ENCODE measurements around the gene EVPL. TPM values are rescaled to one million over a fixed set of nuclear protein-coding genes. Genes with fewer than 3 reads are reported as not detected.
"Not testable (repeated sequence)": the region's sequence is repeated elsewhere in the genome, so short reads cannot be mapped to it uniquely, and the experiment has no call there.

Gene EVPL
- total RNA-seq, 1 donor from 2014 or later: 31.9 TPM

DNA sequence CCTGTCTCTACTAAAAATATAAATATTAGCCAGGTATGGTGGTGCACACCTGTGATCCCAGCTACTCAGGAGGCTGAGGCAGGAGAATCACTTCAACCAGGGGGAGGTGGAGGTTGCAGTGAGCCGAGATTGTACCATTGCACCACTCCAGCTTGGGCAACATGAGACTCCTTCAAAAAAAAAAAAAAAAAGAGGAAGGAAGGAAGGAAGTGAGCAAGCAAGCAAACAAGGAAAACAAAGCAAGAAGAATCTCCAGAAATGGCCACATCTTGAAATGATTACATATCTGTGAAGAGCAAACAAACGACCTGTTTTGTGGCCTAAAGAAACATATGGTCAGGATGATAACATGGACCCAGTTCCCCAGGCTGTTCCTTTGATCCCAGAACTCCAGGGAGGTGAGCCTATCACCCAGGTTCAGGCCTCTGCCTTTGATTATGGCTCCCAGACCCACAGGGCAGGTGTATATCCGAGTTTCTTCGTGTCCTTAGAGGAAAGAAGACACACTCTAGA is 57.0 kb downstream of the EVPL start:
- no peak for TF ChIP-seq CTCF (conservative IDR thresholded peaks at IDR 0.05)
- Mint-ChIP-seq H3K4me3 (no peak overlapping the region), H3K9me3 (no peaks in the 10 kb centered on the region), H3K4me1 (ENCODE audit: unreplicated experiment) (peaks cover 15% of the 10 kb centered on the region), H3K36me3 (peaks cover 27% of the 10 kb centered on the region), H3K27me3 (no peaks in the 10 kb centered on the region), H3K27ac (no peak overlapping the region)
- DNase-seq (ENCODE audit: extremely low spot score, unreplicated experiment): no peak

DNA sequence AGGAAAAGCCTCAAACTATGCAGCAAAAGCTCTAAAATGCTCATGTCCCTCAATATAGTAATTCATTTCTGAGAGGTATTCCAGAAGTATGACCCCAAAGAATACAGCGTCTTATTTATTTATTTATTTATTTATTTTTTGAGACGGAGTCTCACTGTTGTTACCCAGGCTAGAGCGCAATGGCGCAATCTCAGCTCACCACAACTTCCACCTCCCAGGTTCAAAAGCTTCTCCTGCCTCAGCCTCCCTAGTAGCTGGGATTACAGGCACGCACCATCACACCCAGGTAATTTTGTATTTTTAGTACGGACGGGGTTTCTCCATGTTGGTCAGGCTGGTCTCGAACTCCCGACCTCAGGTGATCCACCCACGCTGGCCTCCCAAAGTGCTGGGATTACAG is 58.1 kb downstream of the EVPL start:
- not testable (repeated sequence) for H3K27me3 Mint-ChIP-seq; H3K9me3 Mint-ChIP-seq; H3K27ac Mint-ChIP-seq; DNase-seq (ENCODE audit: extremely low spot score, unreplicated experiment); H3K4me3 Mint-ChIP-seq
- Mint-ChIP-seq H3K36me3 (peaks cover 30% of the 10 kb centered on the region), H3K4me1 (ENCODE audit: unreplicated experiment) (peaks cover 11% of the 10 kb centered on the region)

DNA sequence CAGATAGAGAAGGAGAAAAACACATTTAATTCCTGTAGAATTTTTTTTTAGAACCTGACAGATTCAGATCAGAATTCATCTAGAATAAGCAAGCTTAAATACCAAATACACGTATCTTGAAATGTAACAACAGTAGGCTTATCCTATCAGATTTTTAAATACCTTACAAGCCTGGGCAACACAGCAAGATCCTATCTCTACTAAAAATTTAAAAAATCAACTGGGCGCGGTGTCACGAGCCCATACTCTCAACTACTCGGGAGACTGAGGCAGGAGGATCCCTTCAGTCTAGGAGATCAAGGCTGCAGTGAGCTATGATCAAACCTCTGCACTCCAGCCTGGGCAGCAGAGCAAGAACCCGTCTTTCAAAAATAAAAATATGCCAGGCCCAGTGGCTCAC is 61.6 kb downstream of the EVPL start:
- H3K4me3 Mint-ChIP-seq: no peak overlapping the region
- no peak for TF ChIP-seq CTCF (conservative IDR thresholded peaks at IDR 0.05)
- H3K36me3 Mint-ChIP-seq: peaks cover 17% of the 10 kb centered on the region
- no peaks in the 10 kb centered on the region for H3K9me3 Mint-ChIP-seq
- H3K27me3 Mint-ChIP-seq: no peaks in the 10 kb centered on the region
- DNase-seq (ENCODE audit: extremely low spot score, unreplicated experiment): no peak
- no peak overlapping the region for H3K27ac Mint-ChIP-seq
- H3K4me1 Mint-ChIP-seq (ENCODE audit: unreplicated experiment): peaks cover 6% of the 10 kb centered on the region

- Mint-ChIP-seq H3K36me3 (peaks cover 20% of the 10 kb centered on the region), H3K4me3 (no peak overlapping the region), H3K9me3 (no peaks in the 10 kb centered on the region), H3K4me1 (ENCODE audit: unreplicated experiment) (peaks cover 6% of the 10 kb centered on the region), H3K27me3 (no peaks in the 10 kb centered on the region), H3K27ac (peak overlapping the region; percentile 22)
- no peak for DNase-seq (ENCODE audit: extremely low spot score, unreplicated experiment)
- no peak for TF ChIP-seq CTCF (conservative IDR thresholded peaks at IDR 0.05)
Observed at GRCh38 chr17:75959839-75960511, 67.1 kb downstream of the EVPL start.

DNA sequence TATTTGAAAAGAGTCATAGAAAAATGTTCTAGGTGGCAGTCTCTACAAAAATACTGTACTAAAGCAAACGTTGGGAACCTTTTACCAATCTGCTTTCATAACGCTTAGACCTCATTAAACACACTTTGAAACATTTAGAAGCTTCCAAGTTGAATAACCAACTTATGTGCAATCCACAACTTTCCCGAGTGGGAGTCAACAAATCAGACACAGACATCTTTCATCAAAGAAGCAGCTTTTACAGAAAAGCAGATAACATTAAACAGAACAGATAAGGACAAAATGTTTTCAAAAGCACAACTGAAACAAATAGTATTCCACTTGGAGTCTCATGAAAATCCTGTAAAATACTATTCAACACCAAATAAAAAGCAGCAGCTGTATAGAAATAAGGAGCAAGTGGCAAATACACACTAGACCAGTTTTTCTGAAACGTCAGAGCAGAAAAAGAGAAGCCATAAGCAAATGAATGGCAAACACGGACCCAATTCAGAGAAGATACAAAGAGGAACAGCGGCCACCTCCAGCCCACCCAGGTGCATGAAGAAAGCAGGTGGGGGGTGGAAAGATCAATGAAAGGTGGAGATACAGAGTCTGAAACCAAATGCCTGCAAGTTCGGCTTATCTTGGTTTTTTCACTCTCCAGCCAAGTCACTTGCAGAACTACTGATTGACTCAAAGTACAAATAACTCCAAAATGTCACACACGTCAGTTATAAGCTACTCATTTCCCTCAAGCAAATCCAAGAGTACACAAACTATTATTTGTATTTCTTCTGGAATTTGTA is 67.9 kb downstream of the EVPL start:
- Mint-ChIP-seq H3K27me3 (no peaks in the 10 kb centered on the region), H3K36me3 (peaks cover 13% of the 10 kb centered on the region), H3K4me1 (ENCODE audit: unreplicated experiment) (peaks cover 6% of the 10 kb centered on the region), H3K4me3 (no peak overlapping the region), H3K9me3 (no peaks in the 10 kb centered on the region), H3K27ac (peak overlapping the region; percentile 22)
- TF ChIP-seq CTCF (conservative IDR thresholded peaks at IDR 0.05): no peak
- DNase-seq (ENCODE audit: extremely low spot score, unreplicated experiment): no peak

Other genes starting within 250 kb of the EVPL start
- 41.9 and 49.7 TPM in 2 replicates for gene UNK, start 242.5 kb downstream of the EVPL start, total RNA-seq (ENCODE audit: low replicate concordance)
- 7.1 and 7.4 TPM in 2 replicates for gene UNC13D, start 182.9 kb downstream of the EVPL start, total RNA-seq (ENCODE audit: low replicate concordance)
- gene WBP2, start 172.0 kb downstream of the EVPL start, total RNA-seq (ENCODE audit: low replicate concordance): 43.0 and 49.9 TPM in 2 replicates
- 1.9 and 3.1 TPM in 2 replicates for gene TRIM47, start 148.7 kb downstream of the EVPL start, total RNA-seq (ENCODE audit: low replicate concordance)
- 8.1 and 19.0 TPM in 2 replicates for gene TRIM65, start 130.4 kb downstream of the EVPL start, total RNA-seq (ENCODE audit: low replicate concordance)
- 93.5 and 113 TPM in 2 replicates for gene MRPL38, start 122.4 kb downstream of the EVPL start, total RNA-seq (ENCODE audit: low replicate concordance)
- 18.7 and 27.5 TPM in 2 replicates for gene FBF1, start 86.3 kb downstream of the EVPL start, total RNA-seq (ENCODE audit: low replicate concordance)
- gene ACOX1, start 48.1 kb downstream of the EVPL start, total RNA-seq (ENCODE audit: low replicate concordance): 48.5 and 84.6 TPM in 2 replicates
- gene TEN1, start 48.1 kb downstream of the EVPL start, total RNA-seq (ENCODE audit: low replicate concordance): 15.9 and 31.2 TPM in 2 replicates
- gene CDK3, start 26.5 kb downstream of the EVPL start, total RNA-seq (ENCODE audit: low replicate concordance): 11.5 and 14.1 TPM in 2 replicates
- gene SRP68, start 45.2 kb upstream of the EVPL start, total RNA-seq (ENCODE audit: low replicate concordance): 86.7 and 89.6 TPM in 2 replicates
- gene GALR2, start 47.5 kb upstream of the EVPL start, total RNA-seq (ENCODE audit: low replicate concordance): 0.94 and 1.3 TPM in 2 replicates
- 0.29 TPM in 1 of 2 replicates, not detected in the other for gene ZACN, start 51.9 kb upstream of the EVPL start, total RNA-seq (ENCODE audit: low replicate concordance)
- 171 and 201 TPM in 2 replicates for gene EXOC7, start 76.5 kb upstream of the EVPL start, total RNA-seq (ENCODE audit: low replicate concordance)
- gene FOXJ1, start 113.9 kb upstream of the EVPL start, total RNA-seq (ENCODE audit: low replicate concordance): 5.3 and 18.2 TPM in 2 replicates
- 5.4 and 27.0 TPM in 2 replicates for gene RNF157, start 213.2 kb upstream of the EVPL start, total RNA-seq (ENCODE audit: low replicate concordance)
- 46.9 and 53.1 TPM in 2 replicates for gene UBALD2, start 238.0 kb upstream of the EVPL start, total RNA-seq (ENCODE audit: low replicate concordance)

Measured in type B pancreatic cell (in vitro differentiated cells).